Parathyroid adenoma (tissue), 2 donors: ENCODE measurements around the gene CADM1.

Experiments used
- H2AFZ ChIP-seq: fragments of 300-600 bp; sonication (generic); one replicate; pipeline ENCODE4 v1.7.0; 2017; ENCODE audit warnings: antibody characterized with exemption, mild to moderate bottlenecking
- H3K27ac ChIP-seq: fragments of 300-600 bp; sonication (generic); one replicate; pipeline ENCODE4 v1.7.0; 2017
- H3K27me3 ChIP-seq: fragments of 300-600 bp; sonication (generic); one replicate; pipeline ENCODE4 v1.7.0; 2017; ENCODE audit warnings: low read length; ENCODE audit not compliant: control insufficient read depth, insufficient read depth
- H3K36me3 ChIP-seq: fragments of 300-600 bp; sonication (generic); one replicate; pipeline ENCODE4 v1.7.0; 2017; ENCODE audit warnings: low read length; ENCODE audit not compliant: control insufficient read depth, insufficient read depth
- H3K4me1 ChIP-seq: fragments of 300-600 bp; sonication (generic); one replicate; pipeline ENCODE4 v1.7.0; 2017; ENCODE audit warnings: control low read depth
- H3K4me2 ChIP-seq: fragments of 300-600 bp; sonication (generic); one replicate; pipeline ENCODE4 v1.7.0; 2017; ENCODE audit warnings: low read length
- H3K4me3 ChIP-seq: fragments of 300-600 bp; sonication (generic); one replicate; pipeline ENCODE4 v1.7.0; 2017; ENCODE audit warnings: low read depth, low read length
- H3K79me2 ChIP-seq: fragments of 300-600 bp; sonication (generic); one replicate; pipeline ENCODE4 v1.7.0; 2017; ENCODE audit warnings: control low read depth
- H3K9ac ChIP-seq: fragments of 300-600 bp; sonication (generic); one replicate; pipeline ENCODE4 v1.7.0; 2017; ENCODE audit warnings: mild to moderate bottlenecking
- H3K9me3 ChIP-seq: fragments of 300-600 bp; sonication (generic); one replicate; pipeline ENCODE4 v1.7.0; 2017; ENCODE audit warnings: low read length; ENCODE audit not compliant: control insufficient read depth
- TF ChIP-seq, protein P1 (sequence below): fragments of 300-600 bp; sonication (generic); IDR thresholded peaks from one replicate; pipeline ENCODE4 v1.7.0; 2017; ENCODE audit warnings: antibody characterized with exemption, mild to moderate bottlenecking
- donor health status: primary hyperparathyroidism.

The CADM1 gene

GRCh38 chr11:115148691-115149090 is 355.5 kb downstream of the CADM1 start:
- Histone ChIP-seq H3K9ac (no peak overlapping the region), H2AFZ (no peak overlapping the region), H3K79me2 (no peaks in the 10 kb centered on the region), H3K4me2 (no peak overlapping the region), H3K27ac (no peak overlapping the region), H3K27me3 (no peaks in the 10 kb centered on the region), H3K9me3 (no peaks in the 10 kb centered on the region), H3K36me3 (no peaks in the 10 kb centered on the region), H3K4me3 (no peak overlapping the region), H3K4me1 (no peaks in the 10 kb centered on the region)
- TF ChIP-seq, protein P1, sequence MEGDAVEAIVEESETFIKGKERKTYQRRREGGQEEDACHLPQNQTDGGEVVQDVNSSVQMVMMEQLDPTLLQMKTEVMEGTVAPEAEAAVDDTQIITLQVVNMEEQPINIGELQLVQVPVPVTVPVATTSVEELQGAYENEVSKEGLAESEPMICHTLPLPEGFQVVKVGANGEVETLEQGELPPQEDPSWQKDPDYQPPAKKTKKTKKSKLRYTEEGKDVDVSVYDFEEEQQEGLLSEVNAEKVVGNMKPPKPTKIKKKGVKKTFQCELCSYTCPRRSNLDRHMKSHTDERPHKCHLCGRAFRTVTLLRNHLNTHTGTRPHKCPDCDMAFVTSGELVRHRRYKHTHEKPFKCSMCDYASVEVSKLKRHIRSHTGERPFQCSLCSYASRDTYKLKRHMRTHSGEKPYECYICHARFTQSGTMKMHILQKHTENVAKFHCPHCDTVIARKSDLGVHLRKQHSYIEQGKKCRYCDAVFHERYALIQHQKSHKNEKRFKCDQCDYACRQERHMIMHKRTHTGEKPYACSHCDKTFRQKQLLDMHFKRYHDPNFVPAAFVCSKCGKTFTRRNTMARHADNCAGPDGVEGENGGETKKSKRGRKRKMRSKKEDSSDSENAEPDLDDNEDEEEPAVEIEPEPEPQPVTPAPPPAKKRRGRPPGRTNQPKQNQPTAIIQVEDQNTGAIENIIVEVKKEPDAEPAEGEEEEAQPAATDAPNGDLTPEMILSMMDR = no peak

DNA sequence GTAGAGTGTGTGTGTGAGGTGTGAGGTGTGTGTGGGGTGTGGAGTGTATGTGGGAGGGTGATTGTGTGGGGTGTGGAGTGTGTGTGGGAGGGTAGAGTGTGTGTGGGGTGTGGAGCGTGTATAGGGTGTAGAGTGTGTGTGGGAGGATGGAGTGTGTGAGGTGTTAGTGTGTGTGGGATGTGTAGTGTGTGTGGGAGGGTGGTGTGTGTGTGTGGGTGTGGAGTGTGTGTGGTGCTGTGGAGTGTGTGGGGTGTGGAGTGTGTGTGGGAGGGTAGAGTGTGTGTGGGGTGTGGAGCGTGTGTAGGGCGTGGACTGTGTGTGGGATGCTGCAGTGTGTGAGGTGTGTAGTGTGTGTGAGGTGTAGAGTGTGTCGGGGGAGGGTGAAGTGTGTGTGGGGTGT is 356.1 kb downstream of the CADM1 start:
- no peaks in the 10 kb centered on the region for H3K4me1 ChIP-seq
- no peaks in the 10 kb centered on the region for H3K79me2 ChIP-seq
- H3K27me3 ChIP-seq = no peaks in the 10 kb centered on the region
- no peak overlapping the region for H3K4me3 ChIP-seq
- TF ChIP-seq, protein P1 = no peak
- no peaks in the 10 kb centered on the region for H3K36me3 ChIP-seq
- no peak overlapping the region for H3K4me2 ChIP-seq
- H2AFZ ChIP-seq = no peak overlapping the region
- no peak overlapping the region for H3K27ac ChIP-seq
- H3K9me3 ChIP-seq = no peaks in the 10 kb centered on the region
- no peak overlapping the region for H3K9ac ChIP-seq

DNA sequence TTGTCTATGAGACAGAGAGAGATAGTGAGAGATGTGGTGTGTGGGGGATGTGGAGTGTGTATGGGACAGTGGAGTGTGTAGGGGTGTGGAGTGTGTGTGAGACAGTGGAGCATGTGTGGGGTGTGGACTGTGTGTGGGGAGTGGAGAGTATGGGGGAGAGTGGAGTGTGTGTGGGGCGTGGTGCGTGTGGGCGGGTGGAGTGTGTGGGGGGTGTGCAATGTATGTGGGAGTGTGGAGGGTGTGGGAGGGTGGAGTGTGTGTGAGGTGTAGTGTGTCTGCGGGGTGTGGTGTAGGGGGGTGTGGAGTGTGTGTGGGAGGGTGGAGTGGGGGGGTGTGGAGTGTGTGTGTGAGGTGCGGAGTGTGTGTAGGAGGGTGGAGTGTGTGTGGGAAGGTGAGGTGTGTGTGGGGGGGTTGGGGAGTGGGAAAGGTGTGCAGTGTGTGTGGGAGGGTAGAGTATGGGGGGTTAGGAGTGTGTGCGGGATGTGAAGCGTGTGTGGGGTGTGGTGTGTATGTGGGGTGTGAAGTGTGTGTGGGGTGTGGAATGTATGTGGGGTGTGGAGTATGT is 356.9 kb downstream of the CADM1 start:
- Histone ChIP-seq H3K79me2 (no peaks in the 10 kb centered on the region), H3K9ac (no peak overlapping the region), H3K27ac (no peak overlapping the region), H2AFZ (no peak overlapping the region), H3K9me3 (no peaks in the 10 kb centered on the region), H3K27me3 (no peaks in the 10 kb centered on the region), H3K4me3 (no peak overlapping the region), H3K4me1 (no peaks in the 10 kb centered on the region), H3K4me2 (no peak overlapping the region), H3K36me3 (no peaks in the 10 kb centered on the region)
- TF ChIP-seq, protein P1 = no peak

DNA sequence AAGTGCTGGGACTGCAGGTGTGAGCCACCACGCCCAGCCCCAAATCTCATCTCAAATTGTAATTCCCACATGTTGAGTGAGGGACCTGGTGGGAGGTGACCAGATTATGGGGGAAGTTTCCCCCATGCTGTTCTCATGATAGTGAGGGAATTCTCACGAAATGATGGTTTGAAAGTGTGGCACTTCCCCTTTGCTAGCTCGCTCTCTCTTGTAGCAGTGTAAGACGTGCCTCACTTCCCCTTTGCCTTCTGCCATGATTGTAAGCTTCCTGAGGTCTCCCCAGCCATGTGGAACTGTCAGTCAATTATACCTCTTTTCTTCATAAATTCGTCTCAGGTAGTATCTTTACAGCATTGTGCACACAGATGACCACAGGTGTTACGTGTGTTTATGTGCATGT is 357.8 kb downstream of the CADM1 start:
- TF ChIP-seq, protein P1 = no peak
- Histone ChIP-seq H2AFZ (no peak overlapping the region), H3K9ac (no peak overlapping the region), H3K27ac (no peak overlapping the region), H3K9me3 (no peaks in the 10 kb centered on the region), H3K27me3 (no peaks in the 10 kb centered on the region), H3K4me1 (no peaks in the 10 kb centered on the region), H3K79me2 (no peaks in the 10 kb centered on the region), H3K4me2 (no peak overlapping the region), H3K4me3 (no peak overlapping the region), H3K36me3 (no peaks in the 10 kb centered on the region)

DNA sequence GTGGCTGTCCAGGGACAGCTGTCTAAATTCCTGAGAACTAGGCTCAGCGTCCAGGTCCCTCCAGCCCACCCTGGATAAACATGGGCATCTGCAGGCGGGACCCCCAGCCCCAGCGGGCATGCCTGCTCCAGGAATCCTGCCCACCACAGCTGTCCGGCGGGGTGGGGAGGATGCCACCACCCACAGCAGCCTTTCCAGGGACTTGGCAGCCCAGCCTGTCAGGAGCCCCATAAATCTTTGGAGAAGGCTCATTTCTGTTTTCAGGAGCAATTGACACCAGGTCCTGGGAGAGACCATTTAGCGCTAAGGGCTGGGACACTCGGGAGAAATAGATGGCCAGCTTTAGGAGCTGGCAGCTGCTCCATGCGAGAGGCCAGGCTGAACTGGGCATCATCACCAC is 358.9 kb downstream of the CADM1 start:
- Histone ChIP-seq H3K79me2 (no peaks in the 10 kb centered on the region), H3K9me3 (no peaks in the 10 kb centered on the region), H3K9ac (no peak overlapping the region), H3K36me3 (no peaks in the 10 kb centered on the region), H3K27me3 (no peaks in the 10 kb centered on the region), H3K4me3 (no peak overlapping the region), H2AFZ (no peak overlapping the region), H3K27ac (no peak overlapping the region), H3K4me2 (no peak overlapping the region), H3K4me1 (no peaks in the 10 kb centered on the region)
- TF ChIP-seq, protein P1 = no peak
